H9 (cell line): ENCODE results near the gene NEK5. TPM values are rescaled to one million over a fixed set of nuclear protein-coding genes. Genes with fewer than 3 reads are reported as not detected.

Experiments
- DNase-seq: peaks from one replicate; pipeline ENCODE4 v3.0.0-alpha.2; 2017
- H2AFZ ChIP-seq: one replicate; pipeline ENCODE4 v1.6.1; 2013; ENCODE audit warnings: mild to moderate bottlenecking, low read length, control low read depth, moderate library complexity
- H2AK5ac ChIP-seq: 2 replicates; pipeline ENCODE4 v1.6.1; 2013; ENCODE audit warnings: low read length, control low read depth, mixed read lengths; ENCODE audit not compliant: insufficient read length
- H2BK120ac ChIP-seq: one replicate; pipeline ENCODE4 v1.6.1; 2013; ENCODE audit warnings: low read depth, mild to moderate bottlenecking, low read length, control low read depth, inconsistent platforms; ENCODE audit not compliant: poor library complexity, severe bottlenecking
- H2BK12ac ChIP-seq: 2 replicates; pipeline ENCODE4 v1.6.1; 2013; ENCODE audit warnings: low read length, control low read depth, mixed read lengths, low read depth; ENCODE audit not compliant: insufficient read length
- H2BK15ac ChIP-seq: 2 replicates; pipeline ENCODE4 v1.6.1; 2013; ENCODE audit warnings: low read depth, low read length, control low read depth
- H2BK20ac ChIP-seq: one replicate; pipeline ENCODE4 v1.6.1; 2013; ENCODE audit warnings: low read depth, mild to moderate bottlenecking, low read length, control low read depth, inconsistent platforms; ENCODE audit not compliant: poor library complexity, severe bottlenecking
- H2BK5ac ChIP-seq: 2 replicates; pipeline ENCODE4 v1.6.1; 2013; ENCODE audit warnings: low read length, control low read depth, mixed read lengths; ENCODE audit not compliant: insufficient read length
- H3K14ac ChIP-seq: 2 replicates; pipeline ENCODE4 v1.6.1; 2013; ENCODE audit warnings: low read length, control low read depth; ENCODE audit not compliant: insufficient read depth
- H3K18ac ChIP-seq: 2 replicates; pipeline ENCODE4 v1.6.1; 2013; ENCODE audit warnings: low read depth, mild to moderate bottlenecking, mixed read lengths, low read length, control low read depth; ENCODE audit not compliant: insufficient read length
- H3K23ac ChIP-seq: 2 replicates; pipeline ENCODE4 v1.6.1; 2013; ENCODE audit warnings: low read length, control low read depth, mixed read lengths, low read depth; ENCODE audit not compliant: insufficient read length
- H3K23me2 ChIP-seq: 2 replicates; pipeline ENCODE4 v1.6.1; 2013; ENCODE audit warnings: low read depth, mild to moderate bottlenecking, mixed read lengths, low read length, control low read depth; ENCODE audit not compliant: insufficient read length, poor library complexity, severe bottlenecking
- H3K27ac ChIP-seq: 2 replicates; pipeline ENCODE4 v1.5.1; 2013; ENCODE audit warnings: low read length, control low read depth, mixed read lengths, low read depth; ENCODE audit not compliant: insufficient read length
- H3K27me3 ChIP-seq: 2 replicates; pipeline ENCODE4 v1.6.1; 2013; ENCODE audit warnings: low read length, control low read depth, inconsistent platforms; ENCODE audit not compliant: insufficient read depth
- H3K4ac ChIP-seq: 2 replicates; pipeline ENCODE4 v1.6.1; 2013; ENCODE audit warnings: low read depth, mild to moderate bottlenecking, control low read depth, inconsistent platforms, low read length, moderate library complexity
- H3K4me1 ChIP-seq: 2 replicates; pipeline ENCODE4 v1.6.1; 2013; ENCODE audit warnings: low read length, control low read depth, inconsistent platforms; ENCODE audit not compliant: insufficient read depth
- H3K4me2 ChIP-seq: 2 replicates; pipeline ENCODE4 v1.6.1; 2013; ENCODE audit warnings: low read length, control low read depth, mixed read lengths; ENCODE audit not compliant: insufficient read length, insufficient read depth
- H3K56ac ChIP-seq: 2 replicates; pipeline ENCODE4 v1.6.1; 2013; ENCODE audit warnings: low read depth, mild to moderate bottlenecking, mixed read lengths, low read length, control low read depth; ENCODE audit not compliant: insufficient read length
- H3K79me1 ChIP-seq: 2 replicates; pipeline ENCODE4 v1.6.1; 2013; ENCODE audit warnings: low read depth, mild to moderate bottlenecking, moderate library complexity, low read length, control low read depth, inconsistent platforms; ENCODE audit not compliant: insufficient read depth, poor library complexity, severe bottlenecking
- H3K79me2 ChIP-seq: 2 replicates; pipeline ENCODE4 v1.6.1; 2013; ENCODE audit warnings: low read length, control low read depth, inconsistent platforms; ENCODE audit not compliant: insufficient read depth
- H3K9ac ChIP-seq: 2 replicates; pipeline ENCODE4 v1.6.1; 2013; ENCODE audit warnings: low read length, control low read depth, mixed read lengths; ENCODE audit not compliant: insufficient read length; ENCODE audit errors: extremely low read depth
- H3K9me3 ChIP-seq: one replicate; pipeline ENCODE4 v1.6.1; 2013; ENCODE audit warnings: low read depth, low read length, inconsistent platforms; ENCODE audit not compliant: control insufficient read depth
- H3T11ph ChIP-seq: one replicate; pipeline ENCODE4 v1.6.1; 2013; ENCODE audit warnings: mild to moderate bottlenecking, low read length, control low read depth, inconsistent platforms
- H4K20me1 ChIP-seq: one replicate; pipeline ENCODE4 v1.6.1; 2013; ENCODE audit not compliant: control insufficient read depth, insufficient read length, insufficient read depth
- H4K5ac ChIP-seq: 2 replicates; pipeline ENCODE4 v1.6.1; 2013; ENCODE audit warnings: low read depth, mild to moderate bottlenecking, mixed read lengths, low read length, control low read depth; ENCODE audit not compliant: insufficient read length
- H4K8ac ChIP-seq: replicated peaks from 2 replicates; pipeline ENCODE4 v1.6.1; 2013; ENCODE audit warnings: low read length, control low read depth, mixed read lengths, low read depth; ENCODE audit not compliant: insufficient read length
- H4K91ac ChIP-seq: 2 replicates; pipeline ENCODE4 v1.6.1; 2013; ENCODE audit warnings: low read depth, mild to moderate bottlenecking, moderate library complexity, mixed read lengths, low read length, control low read depth; ENCODE audit not compliant: insufficient read length
- H3K27ac Mint-ChIP-seq, 3 experiments: 2 replicates in 2 of 3; 3 replicates in 1 of 3; pipeline ENCODE4 v1.8.0; 2020 to 2021; ENCODE audit warnings: mixed read lengths in 3 of 3, mild to moderate bottlenecking in 1 of 3, moderate library complexity in 1 of 3
- H3K27me3 Mint-ChIP-seq: 2 replicates; pipeline ENCODE4 v1.8.0; 2021; ENCODE audit warnings: low read depth, mild to moderate bottlenecking, moderate library complexity, mixed read lengths
- H3K36me3 Mint-ChIP-seq, 3 experiments: 2 replicates in 2 of 3; 3 replicates in 1 of 3; pipeline ENCODE4 v1.8.0; 2020 to 2021; ENCODE audit warnings: low read depth in 3 of 3, mixed read lengths in 3 of 3; ENCODE audit not compliant: insufficient read depth in 1 of 3
- H3K4me1 Mint-ChIP-seq, 2 experiments: 2 replicates each; pipeline ENCODE4 v1.8.0; 2020; ENCODE audit warnings: mixed read lengths in 2 of 2
- H3K4me3 Mint-ChIP-seq, 2 experiments: 2 replicates in 1 of 2; 3 replicates in 1 of 2; pipeline ENCODE4 v1.8.0; 2020 to 2021; ENCODE audit warnings: mild to moderate bottlenecking in 2 of 2, mixed read lengths in 2 of 2, moderate library complexity in 1 of 2
- H3K9me3 Mint-ChIP-seq, 2 experiments: 2 replicates in 1 of 2; 3 replicates in 1 of 2; pipeline ENCODE4 v1.8.0; 2020; ENCODE audit warnings: mild to moderate bottlenecking in 2 of 2, mixed read lengths in 2 of 2, moderate library complexity in 1 of 2
- WGBS: extraction: QIAGEN DNeasy Blood & Tissue Kit; methylation state at CpG from one replicate; pipeline ENCODE4 v1.1.7; 2013; ENCODE audit warnings: missing lambda C conversion rate, low lambda C conversion rate, mixed read lengths; ENCODE audit not compliant: insufficient read length; ENCODE audit errors: extremely low coverage; 5-methylcytosine and 5-hydroxymethylcytosine counted together
- total RNA-seq: library from RNA; stranded (reverse); gene quantifications from 2 replicates; pipeline ENCODE4 v1.2.1, GENCODE V29; 2021
- TF ChIP-seq, protein P1 (sequence below): fragments of 200-600 bp; sonication (generic); conservative IDR thresholded peaks from 3 replicates; pipeline ENCODE4 v1.8.0; 2021; ENCODE audit warnings: antibody characterized with exemption, mild to moderate bottlenecking

Gene NEK5
- total RNA-seq, 1 experiment from 2014 or later = 0.26 TPM

DNA sequence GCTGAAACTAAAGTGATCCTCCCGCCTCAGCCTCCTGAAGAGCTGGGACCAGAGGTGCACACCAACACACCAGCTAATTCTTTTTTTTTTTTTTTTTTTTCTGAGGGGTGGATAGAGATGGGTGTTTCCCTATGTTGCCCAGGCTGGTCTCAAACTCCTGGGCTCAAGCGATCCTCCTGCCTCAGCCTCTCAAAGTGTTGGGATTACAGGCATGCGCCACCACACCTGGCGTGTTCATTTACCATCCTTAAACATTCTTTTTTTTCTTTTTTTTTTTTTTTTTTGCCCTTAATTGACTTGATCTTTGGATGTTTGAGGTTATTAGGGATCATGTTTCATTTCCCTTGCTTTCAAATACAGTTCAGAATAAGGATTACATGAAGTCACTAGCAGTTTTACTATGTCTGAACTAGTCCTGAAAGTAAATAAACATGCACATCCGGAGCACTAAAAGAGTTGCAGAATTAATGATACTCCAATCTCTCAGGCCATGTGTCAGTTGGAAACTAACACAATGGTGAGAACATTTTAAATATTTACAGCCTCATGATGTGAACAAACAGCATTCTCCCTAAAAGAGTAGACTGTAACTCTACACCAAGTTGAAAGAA is 94.2 kb downstream of the NEK5 start:
- no peak overlapping the region for H2BK15ac ChIP-seq
- no peaks in the 10 kb centered on the region; the same call in 1 of the 2 replicates for H3K27me3 ChIP-seq
- no peak for DNase-seq
- no peak overlapping the region for H3K4me3 Mint-ChIP-seq
- no peak overlapping the region for H3K4ac ChIP-seq
- H3K27ac ChIP-seq = no peak overlapping the region
- no peaks in the 10 kb centered on the region for H3K23me2 ChIP-seq
- no peak overlapping the region for H2BK5ac ChIP-seq
- TF ChIP-seq, protein P1, sequence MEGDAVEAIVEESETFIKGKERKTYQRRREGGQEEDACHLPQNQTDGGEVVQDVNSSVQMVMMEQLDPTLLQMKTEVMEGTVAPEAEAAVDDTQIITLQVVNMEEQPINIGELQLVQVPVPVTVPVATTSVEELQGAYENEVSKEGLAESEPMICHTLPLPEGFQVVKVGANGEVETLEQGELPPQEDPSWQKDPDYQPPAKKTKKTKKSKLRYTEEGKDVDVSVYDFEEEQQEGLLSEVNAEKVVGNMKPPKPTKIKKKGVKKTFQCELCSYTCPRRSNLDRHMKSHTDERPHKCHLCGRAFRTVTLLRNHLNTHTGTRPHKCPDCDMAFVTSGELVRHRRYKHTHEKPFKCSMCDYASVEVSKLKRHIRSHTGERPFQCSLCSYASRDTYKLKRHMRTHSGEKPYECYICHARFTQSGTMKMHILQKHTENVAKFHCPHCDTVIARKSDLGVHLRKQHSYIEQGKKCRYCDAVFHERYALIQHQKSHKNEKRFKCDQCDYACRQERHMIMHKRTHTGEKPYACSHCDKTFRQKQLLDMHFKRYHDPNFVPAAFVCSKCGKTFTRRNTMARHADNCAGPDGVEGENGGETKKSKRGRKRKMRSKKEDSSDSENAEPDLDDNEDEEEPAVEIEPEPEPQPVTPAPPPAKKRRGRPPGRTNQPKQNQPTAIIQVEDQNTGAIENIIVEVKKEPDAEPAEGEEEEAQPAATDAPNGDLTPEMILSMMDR = no peak
- no peak overlapping the region for H2BK120ac ChIP-seq
- no peak overlapping the region for H2BK12ac ChIP-seq
- H3K4me1 Mint-ChIP-seq = 0 out of 4 replicates have a peak, but pooled peaks cover 2% of the 10 kb centered on the region in 2 experiments
- no peaks in the 10 kb centered on the region for H3K79me2 ChIP-seq
- no CpG with 5 or more reads among the region's 5 CpGs for WGBS
- no peak overlapping the region for H3K56ac ChIP-seq
- no peak overlapping the region for H4K5ac ChIP-seq
- H3K9me3 Mint-ChIP-seq = peaks cover 0 to 8% of the 10 kb centered on the region in 2 experiments; a peak in 2 of 5 replicates
- H4K91ac ChIP-seq = no peak overlapping the region
- H3K4me1 ChIP-seq = no peaks in the 10 kb centered on the region
- no peak overlapping the region for H3K14ac ChIP-seq
- no peak overlapping the region for H3K23ac ChIP-seq
- H3K79me1 ChIP-seq = no peaks in the 10 kb centered on the region
- no peak overlapping the region for H3K18ac ChIP-seq
- H4K8ac ChIP-seq = no peak overlapping the region
- H3K4me2 ChIP-seq = no peak overlapping the region
- H3K9me3 ChIP-seq = no peaks in the 10 kb centered on the region
- no peaks in the 10 kb centered on the region for H4K20me1 ChIP-seq
- H2AK5ac ChIP-seq = no peak overlapping the region
- H2AFZ ChIP-seq = no peak overlapping the region
- H3T11ph ChIP-seq = no peak overlapping the region
- no peak overlapping the region for H3K27ac Mint-ChIP-seq
- H3K36me3 Mint-ChIP-seq = peaks cover 1 to 17% (median 13%) of the 10 kb centered on the region in 3 experiments; a peak in 6 of 7 replicates
- H3K9ac ChIP-seq = no peak overlapping the region
- H2BK20ac ChIP-seq = no peak overlapping the region
- no peaks in the 10 kb centered on the region for H3K27me3 Mint-ChIP-seq
